GM18867 (cell line): ENCODE data around the gene NDUFS5.
"Not testable (repeated sequence)": the region's sequence is repeated elsewhere in the genome, so short reads cannot be mapped to it uniquely, and the experiment has no call there.

Experiments used
- ATAC-seq: cut with Tn5 transposase; IDR thresholded peaks from one replicate; pipeline ENCODE4 v1.9.1; 2021; ENCODE audit warnings: mild to moderate bottlenecking, moderate library complexity; ENCODE audit not compliant: unreplicated experiment

Gene NDUFS5

GRCh38 chr1:39061951-39062350 is 35.8 kb downstream of the NDUFS5 start:
- no peak for ATAC-seq

- ATAC-seq = no peak
These were observed 37.0 kb downstream of the NDUFS5 start for GRCh38 chr1:39063191-39063590.

DNA sequence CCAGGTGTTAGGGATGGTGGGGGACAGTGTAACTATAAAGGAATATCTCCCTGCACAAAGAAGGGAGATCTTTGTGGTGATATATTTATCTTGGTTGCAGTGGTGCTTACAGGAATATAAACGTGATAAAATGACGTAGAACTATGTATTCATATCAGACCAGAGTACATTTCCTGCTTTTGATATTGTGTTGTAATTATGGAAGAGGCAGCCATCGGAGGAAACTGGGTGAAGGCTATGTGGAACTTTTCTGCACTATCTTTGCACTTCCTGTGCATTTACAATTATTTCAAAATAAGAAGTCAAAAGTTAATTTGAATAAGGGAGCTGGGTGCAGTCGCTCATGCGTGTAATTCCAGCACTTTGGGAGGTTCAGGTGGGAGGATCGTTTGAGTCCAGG is 37.6 kb downstream of the NDUFS5 start:
- no peak for ATAC-seq

DNA sequence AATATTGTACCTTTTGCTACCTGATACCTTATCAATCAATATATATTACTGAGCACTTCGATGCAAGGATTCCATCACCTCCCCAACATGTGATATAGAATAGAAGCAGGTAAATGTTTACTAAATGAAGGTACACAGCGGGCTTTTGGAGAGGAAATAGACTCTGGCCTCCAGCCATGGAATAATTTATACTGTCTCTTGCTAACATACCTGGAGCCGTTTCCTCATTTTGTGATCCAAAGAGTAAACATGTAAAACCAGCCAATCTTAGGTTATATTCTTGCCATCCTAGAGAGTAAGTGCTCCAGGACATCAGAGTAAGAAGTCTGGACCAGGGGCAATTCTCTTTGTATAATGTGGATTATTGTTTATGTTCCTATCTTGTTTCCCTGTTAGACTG is 39.4 kb downstream of the NDUFS5 start:
- ATAC-seq = no peak

GRCh38 chr1:39068227-39068626 is 42.1 kb downstream of the NDUFS5 start:
- not testable (repeated sequence) for ATAC-seq

DNA sequence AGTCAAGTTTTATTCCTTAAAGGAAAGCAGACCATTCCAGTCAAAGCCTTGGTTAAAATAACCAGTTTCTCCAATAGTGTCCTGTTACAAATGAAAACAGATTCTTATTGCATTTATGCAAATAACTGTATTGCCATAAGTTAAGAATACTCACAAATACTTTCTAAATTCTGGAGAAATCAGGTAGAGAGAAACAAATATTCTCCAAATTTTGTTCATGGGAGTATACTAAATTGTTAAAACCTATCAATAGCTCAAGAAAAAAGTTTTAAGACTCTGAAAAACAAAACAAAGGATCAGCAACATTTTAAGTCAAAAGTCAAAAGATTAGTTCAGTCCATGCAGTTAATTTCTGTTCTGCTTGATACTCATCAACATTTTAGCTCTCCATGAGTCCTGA is 45.4 kb downstream of the NDUFS5 start:
- not testable (repeated sequence) for ATAC-seq

GRCh38 chr1:39076127-39076798 is 50.1 kb downstream of the NDUFS5 start:
- ATAC-seq = no peak

- no peak for ATAC-seq
These were observed 50.6 kb downstream of the NDUFS5 start for GRCh38 chr1:39076799-39077148.

- no peak for ATAC-seq
These were observed 54.2 kb downstream of the NDUFS5 start for GRCh38 chr1:39080269-39080826.

GRCh38 chr1:39080831-39081270 is 54.7 kb downstream of the NDUFS5 start:
- ATAC-seq = no peak

- no peak for ATAC-seq
These were observed 55.3 kb downstream of the NDUFS5 start for GRCh38 chr1:39081271-39082009.

DNA sequence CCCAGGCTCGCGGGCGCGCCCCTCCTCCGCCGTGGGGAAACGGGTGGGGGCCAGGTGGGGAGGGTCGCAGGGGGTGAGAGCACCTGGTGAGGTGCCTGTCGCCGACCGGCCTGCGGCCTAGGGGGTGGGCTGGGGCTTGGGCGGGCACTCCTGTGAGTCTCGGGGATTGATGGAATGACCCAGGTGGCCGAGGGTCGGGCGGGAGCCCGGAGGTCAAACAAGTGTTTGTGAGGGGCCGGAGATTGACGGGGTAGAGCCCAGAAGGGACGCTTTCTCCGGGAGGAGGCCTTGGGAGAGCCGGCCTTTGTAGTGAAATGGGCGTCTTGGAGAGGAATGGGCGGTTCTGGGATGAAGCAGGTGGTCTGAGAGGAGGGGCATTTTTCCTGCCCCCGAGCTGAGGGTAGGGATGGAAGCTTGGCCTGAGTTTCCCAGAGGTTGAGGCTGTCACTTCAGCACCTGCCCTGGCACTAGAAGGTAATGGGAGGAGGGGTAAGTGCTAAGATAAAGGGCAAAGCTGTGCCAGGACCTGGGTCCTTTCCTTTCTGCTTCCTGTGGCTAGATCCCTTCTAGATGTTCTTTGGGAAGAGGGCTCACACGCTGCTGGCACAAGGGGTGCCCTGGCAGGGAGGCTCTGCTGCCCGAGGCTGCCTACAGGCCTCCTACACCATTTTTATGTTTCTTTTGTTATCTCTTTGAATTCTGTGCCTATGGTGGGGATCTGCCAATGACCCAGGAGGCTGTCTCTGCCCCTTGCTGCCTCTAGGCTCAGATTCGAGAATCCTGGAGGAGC is 56.1 kb downstream of the NDUFS5 start:
- ATAC-seq = no peak

DNA sequence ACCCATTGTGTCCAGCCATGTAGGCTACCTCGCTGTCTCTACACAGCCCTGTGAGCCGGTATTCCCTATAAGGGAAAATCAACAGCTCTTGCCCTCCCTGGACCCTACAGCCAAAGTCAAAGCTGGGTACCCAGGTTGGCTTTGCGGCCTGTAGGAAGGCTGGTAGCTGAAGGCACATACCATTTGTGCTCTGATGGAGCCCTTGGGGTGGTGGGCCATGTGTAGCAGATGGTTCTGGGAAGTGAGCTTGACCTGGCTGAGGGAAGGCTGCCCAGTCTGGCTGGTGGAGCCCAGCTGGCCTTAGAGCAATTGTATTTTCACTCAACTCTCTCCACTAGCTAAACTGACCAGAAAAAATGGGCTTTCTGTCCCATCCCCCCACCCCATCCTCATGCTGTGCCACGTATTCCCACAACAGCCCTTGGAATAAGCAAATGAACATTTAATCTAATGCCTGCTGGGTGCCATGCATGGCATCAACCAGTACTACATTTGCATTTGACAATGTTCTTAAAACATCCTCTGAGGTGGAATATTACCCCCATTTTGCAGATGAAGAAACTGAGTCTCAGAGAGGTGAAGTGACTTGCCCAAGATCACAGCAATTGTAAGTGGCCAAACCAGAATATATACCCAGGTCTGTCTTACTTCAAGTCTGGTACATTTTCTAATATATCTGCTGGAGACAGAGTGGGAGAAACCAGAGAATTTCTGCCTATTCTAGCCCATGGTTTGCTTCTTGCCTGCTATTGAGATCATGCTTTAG is 56.8 kb downstream of the NDUFS5 start:
- no peak for ATAC-seq

GRCh38 chr1:39084191-39084590 is 58.0 kb downstream of the NDUFS5 start:
- ATAC-seq = no peak
